GM21367 (cell line): Measurements from ENCODE around the gene SKI.
"Not testable (repeated sequence)": the region's sequence is repeated elsewhere in the genome, so short reads cannot be mapped to it uniquely, and the experiment has no call there.

Source experiments
- ATAC-seq: cut with Tn5 transposase; IDR thresholded peaks from one replicate; pipeline ENCODE4 v1.9.1; 2021; ENCODE audit not compliant: unreplicated experiment

SKI gene

GRCh38 chr1:2259668-2260402 is 31.7 kb downstream of the SKI start:
- no peak for ATAC-seq

GRCh38 chr1:2260470-2260869 is 32.4 kb downstream of the SKI start:
- not testable (repeated sequence) for ATAC-seq

DNA sequence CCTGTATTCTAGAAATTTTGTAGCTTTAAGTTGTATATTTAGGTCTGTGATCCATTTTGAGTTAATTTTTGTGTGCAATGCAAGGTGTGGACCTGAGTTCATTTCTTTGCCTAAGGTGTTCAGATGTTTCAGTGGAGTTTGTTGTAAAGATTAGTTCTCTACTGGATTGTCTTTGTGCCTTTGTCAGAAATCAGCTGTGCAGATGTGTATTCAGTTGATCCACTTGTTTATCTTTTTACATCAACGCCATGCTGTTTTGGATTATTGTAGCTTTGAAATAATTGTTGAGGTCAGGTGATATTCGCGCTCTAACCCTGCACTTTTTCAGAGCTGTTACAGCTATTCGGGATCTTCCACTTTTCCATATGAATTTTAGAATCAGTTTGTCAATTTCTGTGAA is 32.8 kb downstream of the SKI start:
- no peak for ATAC-seq

DNA sequence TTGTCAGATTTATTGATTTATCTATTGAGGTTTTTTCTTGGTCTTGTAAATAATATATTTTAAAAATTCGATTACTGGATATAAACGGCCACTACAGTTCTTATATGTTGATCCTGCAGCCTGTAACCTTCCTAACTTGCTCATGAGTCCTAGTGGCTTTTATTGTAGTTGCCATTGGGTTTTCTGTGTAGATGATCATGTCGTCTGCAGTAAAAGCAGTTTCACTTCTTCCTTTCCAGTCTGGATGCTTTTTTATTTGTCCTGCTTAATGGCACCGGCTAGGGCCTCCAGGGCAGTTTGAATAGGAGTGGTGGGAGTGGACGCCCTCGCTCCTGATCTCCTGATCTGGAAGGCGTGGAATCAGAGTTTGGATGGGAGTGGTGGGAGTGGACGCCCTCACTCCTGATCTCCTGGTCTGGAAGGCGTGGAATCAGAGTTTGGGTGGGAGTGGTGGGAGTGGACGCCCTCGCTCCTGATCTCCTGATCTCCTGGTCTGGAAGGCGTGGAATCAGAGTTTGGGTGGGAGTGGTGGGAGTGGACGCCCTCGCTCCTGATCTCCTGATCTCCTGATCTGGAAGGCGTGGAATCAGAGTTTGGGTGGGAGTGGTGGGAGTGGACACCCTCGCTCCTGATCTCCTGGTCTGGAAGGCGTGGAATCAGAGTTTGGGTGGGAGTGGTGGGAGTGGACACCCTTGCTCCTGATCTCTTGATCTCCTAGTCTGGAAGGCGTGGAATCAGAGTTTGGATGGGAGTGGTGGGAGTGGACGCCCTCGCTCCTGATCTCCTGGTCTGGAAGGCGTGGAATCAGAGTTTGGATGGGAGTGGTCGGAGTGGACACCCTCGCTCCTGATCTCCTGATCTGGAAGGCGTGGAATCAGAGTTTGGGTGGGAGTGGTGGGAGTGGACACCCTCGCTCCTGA is 33.6 kb downstream of the SKI start:
- not testable (repeated sequence) for ATAC-seq

GRCh38 chr1:2266301-2266975 is 38.3 kb downstream of the SKI start:
- ATAC-seq, result no peak

DNA sequence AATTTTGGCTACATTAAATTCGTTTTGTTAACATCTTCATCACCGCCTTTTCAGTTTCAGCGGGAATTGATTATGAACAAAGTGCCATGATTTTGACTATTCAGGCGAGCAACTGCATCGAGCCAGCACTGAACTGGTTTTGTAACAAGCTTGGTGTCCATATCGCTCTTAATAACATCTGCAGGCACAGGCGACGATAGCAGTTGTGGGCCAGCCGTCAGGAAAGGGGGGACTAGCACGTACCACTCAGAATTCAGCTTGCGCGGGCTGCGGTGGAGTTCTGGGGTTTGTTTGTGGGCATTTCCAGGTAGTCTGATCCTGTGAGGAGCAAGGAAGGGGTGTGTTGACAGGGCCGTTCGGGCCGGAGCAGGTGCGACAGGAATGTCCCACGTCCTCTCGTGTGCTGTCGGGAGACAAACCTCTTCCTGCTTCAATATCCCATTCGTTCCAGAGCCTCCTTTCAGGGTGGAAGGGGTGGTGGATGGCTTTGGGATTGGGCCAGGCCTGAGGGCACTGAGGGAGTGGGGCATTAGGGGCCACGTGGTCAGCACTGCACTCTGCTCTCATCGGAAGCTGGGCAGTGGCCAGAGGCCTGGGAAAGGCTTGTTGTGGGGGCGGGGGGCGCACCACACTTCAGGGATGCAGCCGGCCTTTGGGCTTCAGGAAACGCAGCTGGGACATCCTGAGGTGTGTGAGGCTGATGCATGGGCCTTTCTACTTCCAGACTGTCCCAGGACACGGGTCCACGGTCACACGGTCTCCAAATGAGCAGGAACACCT is 39.1 kb downstream of the SKI start:
- ATAC-seq, result no peak

DNA sequence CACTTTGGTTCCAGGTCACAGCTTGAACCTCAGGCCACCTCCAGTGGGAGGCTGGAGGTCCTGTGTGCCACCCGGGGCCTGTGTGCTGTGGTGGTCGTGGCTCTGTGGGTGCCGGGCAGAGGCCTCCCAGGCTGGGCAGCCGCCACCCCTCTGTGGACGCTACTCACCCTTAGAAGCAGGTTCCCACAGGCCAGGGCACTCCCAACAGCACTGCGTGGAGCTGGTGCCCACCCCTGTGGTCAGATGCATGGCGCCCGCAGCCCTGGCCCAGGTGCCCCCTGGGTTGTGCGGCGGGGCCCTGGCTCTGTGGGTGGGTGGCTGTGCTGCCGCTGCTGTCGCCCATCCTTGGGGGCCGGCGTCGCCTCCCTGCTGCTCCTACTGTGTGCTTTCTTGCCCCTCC is 39.7 kb downstream of the SKI start:
- no peak for ATAC-seq

DNA sequence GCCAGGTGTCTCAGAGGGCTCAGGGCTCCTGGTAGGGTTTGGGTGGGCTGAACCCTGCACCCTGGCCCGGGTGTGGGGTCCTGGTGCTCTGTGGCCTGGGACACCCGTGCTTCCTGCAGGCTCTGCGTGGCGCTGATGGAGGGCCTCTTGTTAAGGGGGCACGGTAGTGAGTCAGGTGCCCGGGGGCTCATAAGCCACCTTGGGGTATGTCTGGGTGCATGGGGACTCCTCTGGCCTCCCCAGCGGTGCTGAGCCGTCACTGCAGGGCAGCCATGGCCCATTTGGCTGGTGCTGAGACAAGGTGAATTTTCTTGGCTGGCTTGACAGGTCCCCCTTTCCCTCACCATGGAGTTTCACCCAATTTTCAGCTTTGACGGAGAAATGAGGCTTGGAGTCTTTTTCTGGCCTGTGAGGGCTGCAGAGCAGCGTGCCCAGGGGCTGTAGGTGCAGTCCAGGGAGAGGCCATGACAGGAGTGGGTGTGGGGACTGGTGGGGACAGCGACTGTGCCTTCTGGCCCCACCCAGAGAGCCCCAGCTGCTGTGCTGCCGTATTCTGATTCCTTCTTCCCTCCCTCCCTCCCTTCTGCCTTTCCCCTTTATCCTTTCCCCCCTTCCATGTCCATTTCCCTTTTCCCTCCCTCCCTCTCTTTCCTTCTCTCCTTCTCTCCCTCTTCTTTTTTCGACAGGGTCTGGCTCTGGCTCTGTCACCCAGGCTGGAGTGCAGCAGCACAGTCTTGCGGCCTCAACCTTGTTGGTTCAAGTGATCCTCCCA is 40.4 kb downstream of the SKI start:
- ATAC-seq, result no peak

- no peak for ATAC-seq
Measured at GRCh38 chr1:2269193-2269921, 41.2 kb downstream of the SKI start.

GRCh38 chr1:2269922-2270259 is 41.8 kb downstream of the SKI start:
- ATAC-seq, result no peak

DNA sequence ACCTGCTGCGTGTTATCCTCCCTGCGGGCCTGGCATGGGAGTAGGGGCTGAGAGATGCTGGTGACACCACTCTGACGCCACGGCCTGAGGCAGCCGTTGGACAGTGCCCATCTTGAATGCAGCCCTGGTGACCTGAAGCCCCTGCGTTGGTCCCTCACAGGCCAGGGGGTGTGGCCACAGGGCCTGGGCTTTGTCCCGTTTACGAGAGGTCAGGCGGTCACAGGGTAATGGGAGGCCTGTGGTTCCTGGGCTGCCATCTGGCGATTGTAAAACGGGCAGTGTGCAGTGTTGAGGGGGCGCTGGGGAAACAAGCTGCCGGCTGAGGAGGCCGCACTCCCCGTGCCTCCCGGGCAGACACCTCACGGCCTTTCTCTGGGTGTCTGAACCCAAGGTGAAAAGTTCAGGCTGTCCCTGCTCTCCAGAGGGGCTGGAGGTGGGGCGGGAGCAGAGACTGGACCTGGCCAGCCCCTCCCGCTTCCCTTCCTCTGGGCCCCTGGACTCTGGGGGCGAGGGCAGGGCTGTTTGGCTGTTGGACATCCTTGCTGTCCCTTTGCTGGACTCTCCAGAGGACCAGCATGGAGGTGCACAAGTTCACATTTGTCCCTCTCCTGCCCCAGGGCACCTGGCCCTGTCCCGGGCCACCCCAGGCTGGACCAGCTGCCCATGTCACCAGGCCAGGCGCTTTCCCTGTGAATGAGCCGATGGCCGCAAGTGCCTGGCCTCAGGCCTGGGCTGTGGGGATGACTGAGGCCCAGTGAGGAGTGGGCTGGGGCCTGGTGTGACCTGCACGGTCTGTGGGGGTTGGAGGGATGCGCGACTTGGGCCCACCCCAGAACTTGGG is 42.4 kb downstream of the SKI start:
- ATAC-seq, result no peak

DNA sequence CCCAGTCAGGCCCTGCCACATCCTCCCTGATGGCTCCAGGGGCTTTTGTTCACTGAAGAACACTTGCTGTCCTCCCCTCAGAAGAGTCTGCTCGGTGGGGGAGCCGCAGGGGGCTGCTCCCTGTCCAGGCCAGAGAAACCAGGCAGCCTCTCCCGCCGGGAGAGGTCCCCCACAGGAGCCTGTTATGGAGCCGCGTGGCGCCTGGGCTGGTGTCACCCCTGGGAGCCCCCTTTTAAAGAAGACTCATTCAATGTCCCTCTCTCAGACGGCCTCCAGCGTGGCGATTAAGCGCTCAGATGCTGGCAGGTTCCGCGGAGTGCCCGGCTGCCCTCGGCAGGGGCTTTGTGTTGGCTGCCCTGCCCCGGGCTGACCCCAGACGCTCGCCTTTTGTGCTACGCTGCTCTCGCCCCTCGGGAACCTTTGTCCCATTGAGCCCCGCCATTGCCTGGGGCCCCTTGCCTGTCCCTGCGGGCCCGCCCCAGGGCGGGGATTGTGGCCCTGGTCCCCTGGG is 43.1 kb downstream of the SKI start:
- ATAC-seq, result no peak

GRCh38 chr1:2271841-2272655 is 43.9 kb downstream of the SKI start:
- ATAC-seq, result no peak

- ATAC-seq, result no peak
Measured at GRCh38 chr1:2272686-2273400, 44.7 kb downstream of the SKI start.

DNA sequence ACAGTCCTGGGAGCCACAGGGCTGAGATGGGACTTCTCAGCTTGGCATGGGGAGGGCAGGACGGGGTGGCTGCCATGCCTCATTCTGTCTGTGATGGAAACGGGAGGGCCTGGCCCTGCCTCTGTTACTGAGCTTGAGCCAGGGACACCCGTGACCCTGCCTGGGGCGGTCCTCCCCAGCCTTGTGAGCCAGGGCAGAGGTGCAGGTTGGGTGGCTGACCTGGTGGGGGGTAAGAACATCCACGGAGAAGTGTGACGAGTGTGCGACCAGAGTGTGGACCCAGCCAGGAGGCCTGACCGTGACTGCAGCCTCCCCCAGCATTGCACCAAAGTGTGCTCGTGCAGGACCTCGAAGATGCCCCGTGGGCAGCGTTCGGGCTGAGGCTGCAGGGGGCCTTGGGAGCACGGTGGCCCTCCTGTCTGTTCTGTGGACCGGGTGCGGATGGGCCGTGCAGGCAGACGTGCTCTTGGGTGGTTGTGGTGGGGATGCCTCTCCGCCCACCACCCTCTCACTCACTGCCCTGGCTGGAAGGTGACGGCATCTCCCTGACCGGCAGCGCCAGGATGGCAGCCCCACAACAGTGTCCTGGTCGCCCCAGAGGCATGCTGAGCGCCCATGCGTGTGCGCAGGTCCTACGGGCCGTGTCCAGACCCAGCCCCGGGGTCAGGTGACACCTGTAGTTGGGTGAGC is 45.4 kb downstream of the SKI start:
- no peak for ATAC-seq

DNA sequence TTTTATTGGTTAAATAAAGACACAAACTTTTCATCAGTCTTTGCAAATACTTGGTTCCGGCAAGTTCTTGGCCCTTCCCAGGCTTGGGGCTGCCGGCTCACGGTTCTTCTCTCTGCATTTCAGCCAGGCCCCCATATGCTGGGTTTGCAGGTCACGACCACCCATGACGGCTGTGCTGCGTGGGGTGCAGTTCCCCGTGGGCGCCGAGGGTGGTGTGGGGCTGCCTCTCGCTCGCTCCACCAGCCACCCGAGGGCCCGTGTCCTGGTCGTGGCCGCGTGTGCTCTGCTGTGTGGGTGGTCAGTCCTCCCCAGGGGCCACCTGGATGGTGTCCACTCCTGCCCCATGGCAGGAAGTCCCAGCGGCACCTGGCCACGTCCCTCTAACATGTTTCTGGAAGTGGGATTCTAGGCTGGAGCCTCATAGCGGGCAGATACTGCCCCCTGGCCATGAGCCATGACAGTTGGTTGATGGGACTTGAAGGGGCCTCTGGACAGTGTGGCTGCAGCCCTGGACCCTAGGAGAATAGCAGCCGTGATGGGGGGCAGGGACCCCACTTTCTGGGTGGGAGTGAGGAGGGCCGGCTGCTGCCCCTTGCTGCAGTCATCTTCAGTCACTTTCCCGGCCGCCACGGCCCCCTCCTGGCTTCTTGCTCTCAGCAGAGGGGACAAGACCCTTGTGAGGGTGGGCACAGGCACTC is 46.3 kb downstream of the SKI start:
- no peak for ATAC-seq
